NCI-H2081 treated with DMSO at 0.1 percent for 48 hours (cell line): ENCODE data around the gene CELSR1.

Experiments
- DNase-seq: peaks from one replicate; lab custom pipeline; 2025; lab: John Stamatoyannopoulos, UW

The CELSR1 gene

DNA sequence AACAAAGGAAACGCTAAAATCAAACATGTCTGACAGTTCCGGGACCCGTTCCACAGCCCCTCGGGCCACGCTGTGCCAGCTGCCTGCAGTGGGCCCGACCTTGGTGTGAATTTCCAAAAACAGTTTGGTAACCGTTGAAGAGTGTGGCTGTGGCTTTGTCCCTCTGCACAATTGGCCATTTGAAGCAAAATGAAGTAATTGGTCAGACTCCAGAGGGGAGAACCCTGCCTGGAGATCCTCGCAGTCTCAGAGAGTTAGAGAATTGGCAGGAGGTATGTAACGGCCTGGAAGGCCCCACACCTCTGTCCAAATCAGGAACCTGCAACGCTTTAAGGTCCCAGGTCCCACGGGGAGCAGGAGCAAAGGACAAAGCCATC is 175.6 kb downstream of the CELSR1 start:
- no peak for DNase-seq

GRCh38 chr22:46360891-46361290 is 176.5 kb downstream of the CELSR1 start:
- DNase-seq: no peak

DNA sequence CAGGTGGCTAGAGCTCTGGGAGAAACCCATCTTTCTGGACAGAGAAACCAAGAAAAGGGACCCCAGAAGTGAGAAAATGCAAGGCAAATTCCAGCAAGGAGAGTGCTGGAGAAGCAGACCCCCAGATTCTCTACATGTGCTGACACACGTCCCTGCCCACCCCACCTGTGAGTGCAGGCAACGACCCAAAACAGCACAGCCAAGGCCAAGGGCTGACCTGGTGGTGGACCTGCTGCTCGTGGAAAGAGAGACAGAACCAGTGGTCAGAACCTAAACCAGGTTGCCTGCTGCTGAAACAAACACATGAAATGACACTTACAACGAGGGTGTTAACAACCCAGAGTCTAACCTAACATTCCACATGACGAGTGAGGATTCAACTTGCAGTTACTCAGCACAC is 177.3 kb downstream of the CELSR1 start:
- DNase-seq: no peak

DNA sequence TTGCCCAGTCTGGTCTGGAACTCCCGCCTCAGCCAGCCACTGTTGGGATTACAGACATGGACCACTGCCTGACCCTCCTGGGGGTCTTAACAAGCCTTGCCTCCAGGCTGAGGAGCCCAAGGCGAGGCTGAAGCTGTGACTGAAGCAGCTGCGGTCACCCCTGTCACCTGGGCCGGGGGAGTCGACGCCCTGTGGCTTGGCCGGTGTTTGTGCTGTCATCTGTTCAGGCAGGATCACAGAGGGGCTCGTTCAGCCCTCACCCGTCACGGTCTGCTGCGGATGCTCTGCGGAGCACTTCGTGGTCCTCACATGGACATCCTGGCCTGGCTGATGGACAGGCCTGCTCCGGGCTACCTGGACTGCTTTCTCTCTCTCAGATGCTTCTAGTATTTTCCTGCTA is 178.1 kb downstream of the CELSR1 start:
- no peak for DNase-seq

DNA sequence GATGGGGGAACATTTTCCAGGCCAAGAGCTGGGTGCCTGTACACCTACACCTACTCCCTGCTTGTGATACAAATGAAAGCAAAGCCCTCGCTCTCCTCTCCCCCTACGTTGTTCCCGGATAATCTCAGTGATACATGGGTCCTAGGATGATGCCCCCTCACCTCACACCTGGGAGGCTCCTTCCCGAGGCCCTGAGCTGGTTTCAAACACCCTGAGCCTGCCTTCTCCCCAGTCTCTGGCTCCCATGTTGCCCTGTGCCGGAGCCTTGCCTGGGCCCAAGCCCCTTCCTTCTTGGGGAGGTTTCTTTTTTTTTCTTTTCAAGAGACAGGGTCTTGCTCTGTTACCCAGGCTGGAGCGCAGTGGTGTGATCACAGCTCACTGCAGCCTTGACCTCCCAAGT is 178.7 kb downstream of the CELSR1 start:
- DNase-seq: no peak

DNA sequence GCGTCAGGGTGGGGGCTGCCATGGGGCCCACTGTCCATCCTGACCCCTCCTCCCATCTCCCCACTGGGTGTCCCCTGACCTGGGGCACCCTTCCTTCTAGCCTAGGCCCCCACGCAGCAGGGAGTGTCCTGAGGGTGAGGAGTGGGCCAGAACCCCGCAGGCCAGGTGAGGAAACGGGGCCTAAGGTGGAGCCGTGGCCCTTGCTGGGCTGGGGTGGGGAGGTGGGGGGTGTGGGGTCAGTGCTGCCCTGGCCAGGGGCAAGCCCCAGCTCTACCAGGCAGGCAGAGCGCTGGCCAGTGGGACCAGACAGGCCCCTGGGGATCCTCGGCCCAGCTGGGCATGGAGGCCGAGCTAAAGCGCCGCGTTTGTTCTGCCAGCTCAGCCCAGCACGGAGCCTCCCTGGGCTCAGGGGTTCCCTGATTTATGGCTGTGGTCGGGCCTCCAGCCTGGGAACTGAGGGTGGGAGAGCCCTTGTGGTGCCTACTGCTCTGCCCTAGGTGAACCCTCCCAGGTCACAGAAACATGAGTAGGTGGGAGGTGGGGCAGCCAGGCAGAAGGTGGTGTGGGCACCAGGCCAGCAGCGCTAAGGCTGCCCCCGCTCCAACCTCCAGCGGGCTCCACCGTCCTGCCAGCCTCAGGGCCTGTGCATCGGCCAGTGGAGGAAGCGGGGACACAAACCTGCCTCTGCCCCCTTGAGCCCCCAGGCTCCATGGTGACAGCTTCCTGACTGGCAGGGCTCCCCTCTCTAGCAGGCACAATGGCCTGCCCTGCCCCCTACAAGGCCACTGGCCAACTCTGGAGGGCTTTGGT is 179.5 kb downstream of the CELSR1 start:
- DNase-seq: no peak

GRCh38 chr22:46356496-46357480 is 180.6 kb downstream of the CELSR1 start:
- no peak for DNase-seq

DNA sequence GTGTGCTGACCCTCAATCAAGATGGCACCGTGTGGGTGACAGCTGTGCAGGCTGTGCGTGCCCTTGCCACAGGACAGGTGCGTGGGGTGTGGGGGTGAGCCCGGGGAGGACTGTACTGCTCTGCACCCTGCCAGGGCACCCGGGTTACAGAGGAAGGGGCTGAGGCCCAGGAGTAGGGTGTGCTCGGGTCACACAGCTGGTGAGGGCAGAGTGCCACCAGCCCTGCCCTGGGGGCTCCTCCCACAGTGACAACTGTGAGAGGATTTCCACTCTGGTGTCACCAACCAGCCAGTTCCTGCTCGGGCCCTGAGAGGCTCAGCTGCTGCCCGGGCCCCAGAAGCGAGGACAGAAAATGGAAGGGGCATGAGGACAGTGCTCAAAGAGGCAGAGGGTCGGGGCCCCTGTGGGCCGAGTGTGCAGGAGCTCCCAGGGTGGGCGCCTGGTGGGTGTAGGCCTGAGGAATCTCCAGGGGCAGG is 181.4 kb downstream of the CELSR1 start:
- DNase-seq: no peak

DNA sequence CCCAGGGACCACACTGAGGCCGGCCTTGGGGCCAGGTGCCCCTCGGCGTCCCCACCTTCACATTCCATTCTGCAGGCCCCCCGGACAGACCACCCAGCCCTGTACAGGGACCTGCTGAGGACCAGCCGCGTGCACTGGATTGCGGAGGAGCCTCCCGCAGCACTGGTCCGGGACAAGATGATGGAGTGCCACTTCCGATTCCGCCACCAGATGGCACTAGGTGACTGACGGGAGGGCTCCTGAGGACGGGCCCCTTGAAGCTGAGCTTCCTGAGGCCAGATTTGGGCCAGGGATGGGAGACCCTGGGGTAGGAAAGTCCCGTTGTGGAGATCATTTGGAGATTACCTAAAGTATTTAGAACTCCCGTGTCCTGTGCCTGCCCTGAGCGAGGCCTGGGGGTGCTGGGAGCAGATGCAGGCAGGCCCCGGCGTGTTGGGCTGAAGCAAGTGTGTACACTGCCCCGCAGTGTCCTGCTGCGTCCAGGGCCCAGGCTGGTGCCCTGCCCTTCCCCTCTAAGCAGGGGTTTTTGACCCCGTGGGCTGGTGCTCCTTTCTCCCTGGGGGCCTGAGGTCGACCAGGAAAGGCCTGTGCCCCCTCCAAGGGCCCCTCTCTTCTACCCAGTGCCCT is 181.9 kb downstream of the CELSR1 start:
- DNase-seq: no peak

DNA sequence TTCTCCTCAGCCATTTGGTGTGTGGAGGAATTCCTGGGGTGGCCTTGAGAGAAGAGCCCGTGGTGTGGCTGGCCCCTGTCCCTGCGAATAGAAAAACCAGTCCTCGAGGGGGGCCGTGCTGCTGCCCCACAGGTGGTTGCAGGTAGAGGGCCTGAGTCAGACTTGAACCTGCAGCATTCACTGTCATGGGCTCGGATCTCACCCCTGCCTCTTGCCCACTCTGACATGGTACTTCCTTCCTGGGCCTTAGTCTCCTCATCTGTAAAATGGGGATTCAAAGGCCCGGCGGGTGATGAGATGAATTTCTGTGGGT is 182.5 kb downstream of the CELSR1 start:
- DNase-seq: no peak

- no peak for DNase-seq
Observed at GRCh38 chr22:46354176-46354992, 183.0 kb downstream of the CELSR1 start.

DNA sequence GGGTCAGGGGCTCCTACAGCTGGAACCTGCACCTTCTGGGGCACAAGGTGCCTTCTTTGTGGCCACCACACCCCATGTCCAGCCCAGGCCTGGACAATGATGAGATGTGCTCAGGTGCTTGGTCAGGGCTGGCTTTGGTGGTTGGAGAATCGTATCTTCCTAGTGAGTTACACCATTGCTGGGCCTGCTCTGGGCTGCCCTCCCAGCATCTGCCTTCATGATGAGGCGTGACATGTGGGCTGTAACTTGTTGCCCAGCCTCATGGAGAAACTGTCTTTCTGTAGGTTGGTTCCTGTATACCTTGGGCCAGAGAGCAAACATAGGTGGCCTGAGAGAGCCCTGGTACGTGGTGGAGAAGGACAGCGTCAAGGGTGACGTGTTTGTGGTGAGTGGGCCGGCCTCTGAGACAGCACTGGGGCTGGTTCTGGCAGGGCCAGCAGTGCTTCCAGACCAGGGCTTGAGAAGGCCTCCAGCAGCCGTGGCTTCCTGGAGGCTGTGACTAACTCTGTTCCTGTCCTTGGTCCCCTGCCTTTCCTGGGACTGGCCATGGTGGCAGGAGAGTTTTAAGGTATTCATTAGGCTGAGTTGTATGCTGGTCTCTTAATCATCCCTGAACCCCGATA is 183.8 kb downstream of the CELSR1 start:
- no peak for DNase-seq

GRCh38 chr22:46352691-46353386 is 184.6 kb downstream of the CELSR1 start:
- DNase-seq: no peak

DNA sequence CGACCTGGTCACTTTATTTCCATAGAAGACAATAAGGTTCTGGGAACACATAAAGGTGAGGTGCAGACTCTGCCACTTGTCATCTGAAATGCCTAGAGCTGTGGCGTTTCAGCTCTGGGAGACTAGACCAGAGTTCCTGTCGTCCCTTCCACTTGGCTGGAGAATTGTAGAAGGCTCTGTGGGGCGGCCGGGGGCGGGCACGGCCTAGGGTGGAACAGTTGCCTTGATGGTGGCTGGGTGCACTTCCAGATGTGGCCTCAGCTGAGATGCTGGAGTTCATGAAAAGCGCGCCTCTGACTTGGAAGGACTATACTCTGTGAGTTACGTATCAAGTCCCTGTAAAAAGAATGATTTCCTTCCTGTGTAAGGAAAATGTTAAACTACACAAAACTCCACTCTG is 185.1 kb downstream of the CELSR1 start:
- DNase-seq: no peak

DNA sequence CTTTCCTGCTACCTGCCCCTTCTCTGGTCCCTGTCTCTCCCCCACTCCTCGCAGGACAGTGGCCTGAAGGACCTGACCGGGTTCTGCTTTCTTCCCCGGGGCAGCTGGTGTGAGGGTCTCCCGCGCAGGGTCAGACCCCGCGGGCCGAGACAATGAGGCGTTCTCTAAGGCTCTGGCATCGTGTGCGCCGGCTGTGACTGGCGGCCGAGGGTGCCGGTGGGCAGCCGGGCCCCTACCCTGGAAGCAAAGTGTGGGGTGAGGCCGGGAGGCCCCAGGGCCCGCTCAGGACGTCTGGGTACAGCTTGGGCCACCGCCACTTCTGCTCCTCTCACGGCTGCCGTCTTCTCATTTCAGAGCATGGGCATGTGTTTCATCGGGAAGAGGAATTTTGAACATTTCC is 185.7 kb downstream of the CELSR1 start:
- no peak for DNase-seq

GRCh38 chr22:46351131-46351735 is 186.2 kb downstream of the CELSR1 start:
- DNase-seq: no peak

DNA sequence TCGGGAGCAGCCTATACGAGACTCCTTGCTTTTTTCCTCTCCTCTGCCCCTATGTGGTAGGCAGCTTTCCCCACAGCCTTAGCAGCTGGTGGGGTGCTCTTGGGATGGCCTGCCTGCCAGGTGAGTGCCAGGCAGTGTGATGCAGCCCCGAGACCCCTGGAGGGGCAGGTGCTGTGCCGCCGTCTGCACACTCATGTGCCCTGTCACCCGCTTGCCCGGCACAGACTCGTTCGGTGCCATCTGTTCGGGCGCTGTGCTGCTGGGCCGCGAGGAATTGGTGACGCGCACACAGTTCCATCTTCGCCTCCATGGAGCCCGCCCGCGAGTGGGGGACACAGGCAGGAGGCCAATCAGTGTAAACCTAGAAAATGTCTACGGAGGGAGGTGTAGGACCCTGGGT is 186.8 kb downstream of the CELSR1 start:
- no peak for DNase-seq

- DNase-seq: no peak
Observed at GRCh38 chr22:46350121-46350520, 187.3 kb downstream of the CELSR1 start.

DNA sequence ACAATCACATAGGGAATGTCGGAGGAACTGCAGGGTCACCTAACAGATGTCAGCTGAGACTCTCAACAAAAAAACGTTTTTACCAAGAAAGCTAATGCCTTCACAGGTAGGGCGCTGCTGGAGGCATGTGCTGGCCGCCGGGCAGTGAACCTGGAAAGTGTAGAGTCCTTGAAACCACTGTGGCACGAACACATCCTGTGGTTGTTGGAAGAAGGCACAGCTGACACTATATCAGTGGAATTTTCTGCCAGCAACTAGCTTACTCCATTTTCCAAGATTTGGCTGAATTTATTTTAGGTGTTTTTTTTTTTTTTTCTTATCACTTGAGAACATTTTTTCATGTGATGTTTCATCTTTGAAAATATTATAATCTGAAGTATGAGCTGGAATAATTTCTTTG is 187.7 kb downstream of the CELSR1 start:
- no peak for DNase-seq

GRCh38 chr22:46349238-46349637 is 188.2 kb downstream of the CELSR1 start:
- no peak for DNase-seq
